NCI-H2227 (cell line): ENCODE data around the gene GOT1.

Source experiments
- DNase-seq: peaks from one replicate; lab custom pipeline; 2025; ENCODE audit not compliant: unreplicated experiment; lab: John Stamatoyannopoulos, UW

GOT1 gene

GRCh38 chr10:99430451-99431189 lies at the start of gene GOT1:
Gene GOT1, minus strand, starts transcription at chr10:99430624. Its CDS starts 59 bp downstream, at chr10:99430565.
- DNase-seq: peak; percentile 97

DNA sequence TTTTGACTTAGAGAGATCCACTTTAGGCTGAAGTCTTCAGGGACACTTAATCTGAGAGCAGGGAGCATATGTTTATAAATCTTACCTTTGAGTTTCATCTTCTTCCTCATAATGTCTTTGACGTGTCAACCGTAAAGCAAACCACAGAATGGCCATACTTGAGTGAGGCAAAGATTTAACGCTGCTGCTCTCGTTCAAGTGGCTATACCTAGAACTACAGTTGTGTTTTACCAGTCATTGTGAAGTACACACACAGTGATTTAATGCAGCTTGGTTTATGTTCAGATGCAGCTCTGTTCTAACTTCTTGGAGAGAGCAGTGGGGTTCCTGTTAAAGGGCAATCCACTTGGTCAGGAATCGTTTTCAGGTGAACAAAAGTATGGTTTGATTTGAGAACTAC lies 39.9 kb upstream of the GOT1 start:
- DNase-seq: no peak

DNA sequence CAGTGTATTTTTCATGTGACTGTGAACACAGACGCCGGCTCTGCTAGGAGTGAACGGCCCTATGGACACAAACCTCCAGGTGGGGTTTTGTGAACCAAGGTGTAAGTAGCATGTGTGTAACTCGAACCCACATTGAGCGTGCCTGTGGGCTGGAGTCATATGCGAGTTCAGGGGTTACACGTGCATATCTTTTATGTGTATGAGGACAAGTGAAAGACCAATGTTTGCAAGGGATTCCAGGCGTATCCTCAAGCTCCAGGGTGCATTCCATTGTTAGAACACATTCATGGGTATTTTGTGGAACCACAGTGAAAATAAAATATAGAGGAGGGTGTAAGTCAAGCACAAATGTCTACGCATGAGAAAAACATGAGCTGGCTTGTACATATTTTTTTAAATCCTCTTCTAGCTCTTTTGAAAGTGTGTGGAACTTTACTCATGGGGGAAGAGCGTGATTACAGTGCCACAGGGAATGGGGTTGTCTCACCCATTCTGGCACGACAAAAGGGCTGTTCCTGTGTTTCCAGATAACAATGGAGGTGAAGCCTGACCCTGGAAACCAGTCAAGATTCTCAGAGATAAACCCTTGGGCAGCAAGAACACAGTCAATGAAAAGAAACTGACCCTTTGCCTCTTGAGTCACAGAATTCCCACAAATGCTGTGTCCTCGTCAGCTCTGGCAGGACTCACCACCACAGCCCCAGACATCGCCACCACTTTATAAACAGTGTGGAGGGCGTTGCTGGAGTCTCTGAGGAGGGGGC lies 37.0 kb upstream of the GOT1 start:
- no peak for DNase-seq

DNA sequence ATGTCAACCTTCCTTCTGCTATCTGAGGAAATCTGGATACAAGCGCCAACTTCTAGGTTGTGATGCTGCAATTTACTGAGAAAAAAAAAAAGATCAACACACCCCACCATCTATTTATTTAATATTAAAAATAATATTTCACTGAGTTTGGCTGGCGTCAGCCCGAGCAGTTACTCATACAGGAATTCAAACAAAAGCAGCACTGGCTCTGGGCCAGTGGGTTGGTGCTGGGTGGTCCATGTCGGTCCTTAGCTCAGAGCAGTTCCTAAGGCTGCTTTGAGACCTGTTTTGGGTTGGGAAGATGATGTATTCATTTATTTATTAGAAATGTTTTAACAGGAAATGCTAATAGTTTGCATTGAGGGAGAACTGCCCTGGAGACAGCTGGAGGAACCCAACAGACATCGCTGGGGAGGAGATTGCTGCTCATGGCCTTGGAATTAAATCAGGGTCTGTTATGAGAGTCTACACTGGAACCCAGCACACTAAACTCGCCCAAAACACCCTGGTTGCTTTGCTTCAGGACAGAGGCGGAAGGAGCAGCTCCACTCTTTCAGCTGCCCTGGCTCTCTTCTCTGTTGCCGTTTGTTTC lies 36.3 kb upstream of the GOT1 start:
- DNase-seq: no peak

DNA sequence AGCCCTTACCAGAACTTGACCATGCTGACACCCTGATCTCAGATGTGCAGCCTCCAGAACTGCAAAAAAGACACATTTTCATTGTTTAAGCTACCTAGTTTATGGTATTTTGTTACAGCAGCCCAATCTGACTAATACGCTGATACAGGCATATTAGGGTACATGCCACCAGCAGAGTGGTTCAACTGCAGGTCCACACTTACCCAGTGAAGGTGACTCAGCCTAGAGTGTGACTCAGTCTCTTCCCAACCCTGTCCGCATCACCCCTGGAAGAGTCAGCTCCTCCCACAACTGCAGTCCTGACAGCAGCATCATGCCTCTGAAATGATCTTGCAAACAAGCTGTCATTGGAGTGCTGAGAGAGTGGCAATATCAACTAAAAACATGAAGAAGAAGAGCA lies 30.8 kb upstream of the GOT1 start:
- DNase-seq: no peak

GRCh38 chr10:99460070-99460469 lies 29.6 kb upstream of the GOT1 start:
- no peak for DNase-seq

DNA sequence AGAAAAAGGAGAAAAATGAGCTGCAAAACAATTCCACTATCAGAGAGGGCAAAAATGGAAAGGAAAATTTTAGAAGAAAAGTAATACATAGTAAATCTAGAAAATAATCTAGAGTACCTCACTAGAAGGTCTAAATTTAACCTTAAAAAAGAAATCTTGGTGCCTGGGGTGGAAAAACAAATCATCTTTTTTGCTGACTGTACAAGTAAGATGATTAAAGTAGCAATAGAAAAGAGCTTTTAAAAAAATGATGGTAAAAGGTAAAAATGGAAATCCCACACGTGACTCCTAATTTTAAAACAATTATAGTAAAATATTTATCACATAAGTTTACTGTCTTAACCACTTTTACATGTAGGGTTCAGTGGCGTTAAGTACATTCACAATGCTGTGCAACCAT lies 28.8 kb upstream of the GOT1 start:
- DNase-seq: no peak

GRCh38 chr10:99457813-99458212 lies 27.4 kb upstream of the GOT1 start:
- no peak for DNase-seq

- no peak for DNase-seq
These were observed 26.5 kb upstream of the GOT1 start for GRCh38 chr10:99456931-99457288.

DNA sequence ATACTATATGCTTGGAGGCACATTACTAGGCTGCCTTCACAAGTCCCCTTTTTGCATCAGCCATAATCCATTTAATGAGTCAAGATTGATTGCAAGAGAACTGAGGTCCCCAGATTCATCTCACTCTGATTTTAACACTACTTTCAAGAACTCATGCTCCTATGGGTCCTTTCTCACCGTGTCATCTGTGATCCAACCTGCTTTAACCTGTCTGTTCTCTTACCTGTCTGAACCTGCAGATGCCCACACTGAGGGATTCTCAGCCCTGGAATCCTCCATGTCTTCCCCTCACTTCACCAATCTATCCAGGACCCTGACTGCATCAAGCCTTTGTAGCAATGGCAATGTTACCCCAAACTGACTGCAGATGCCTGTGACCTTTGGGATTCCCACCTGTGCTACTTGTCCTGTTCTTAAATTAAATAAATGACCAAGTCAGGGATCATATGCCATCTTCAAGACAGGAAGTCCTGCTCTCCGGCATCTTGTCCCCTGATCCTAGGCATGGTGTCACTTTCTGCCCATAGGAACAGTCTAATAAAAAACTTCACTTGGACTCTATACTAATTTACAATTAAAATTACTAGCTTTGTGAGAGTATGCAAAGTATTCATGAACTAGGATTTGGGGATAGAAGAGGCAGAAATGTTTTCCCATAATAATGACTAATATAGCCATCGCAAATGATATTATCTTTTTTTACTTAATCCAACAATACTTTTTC lies 25.9 kb upstream of the GOT1 start:
- DNase-seq: no peak

- DNase-seq: no peak
These were observed 21.6 kb upstream of the GOT1 start for GRCh38 chr10:99451981-99452380.

DNA sequence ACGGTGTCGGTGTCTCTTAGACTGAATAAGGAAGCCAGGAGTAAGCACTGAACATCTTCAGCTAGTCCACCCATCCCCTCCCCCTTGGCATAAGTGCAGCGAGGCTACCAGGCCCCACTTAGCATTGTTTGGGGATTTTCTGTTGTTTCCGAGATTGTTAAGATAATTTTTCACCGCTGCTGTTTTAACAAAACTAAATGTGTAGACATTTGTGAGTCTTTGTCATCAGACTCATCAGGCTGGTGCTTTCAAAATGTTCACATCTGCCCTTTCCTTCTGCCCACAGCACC lies 21.0 kb upstream of the GOT1 start:
- no peak for DNase-seq

GRCh38 chr10:99450624-99451498 lies 20.4 kb upstream of the GOT1 start:
- DNase-seq: no peak

DNA sequence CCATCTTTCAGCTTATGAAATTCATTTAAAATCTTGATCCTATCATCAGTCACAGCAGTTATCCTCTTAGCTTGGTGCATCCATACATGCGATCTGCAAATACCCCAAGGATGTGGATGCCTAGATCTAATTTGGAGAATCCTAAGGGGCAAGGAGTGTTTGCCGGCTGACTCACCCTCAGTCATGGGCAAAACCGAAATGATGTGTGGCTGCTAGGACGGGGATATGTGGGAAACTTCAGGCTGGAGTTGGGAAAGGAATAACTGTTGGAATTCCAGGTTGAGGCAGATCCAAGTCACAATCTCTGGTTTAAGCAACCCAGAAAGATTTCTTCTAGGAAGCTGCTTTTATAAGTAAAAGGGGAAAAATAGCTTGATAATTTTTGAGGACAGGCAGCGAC lies 19.7 kb upstream of the GOT1 start:
- no peak for DNase-seq

DNA sequence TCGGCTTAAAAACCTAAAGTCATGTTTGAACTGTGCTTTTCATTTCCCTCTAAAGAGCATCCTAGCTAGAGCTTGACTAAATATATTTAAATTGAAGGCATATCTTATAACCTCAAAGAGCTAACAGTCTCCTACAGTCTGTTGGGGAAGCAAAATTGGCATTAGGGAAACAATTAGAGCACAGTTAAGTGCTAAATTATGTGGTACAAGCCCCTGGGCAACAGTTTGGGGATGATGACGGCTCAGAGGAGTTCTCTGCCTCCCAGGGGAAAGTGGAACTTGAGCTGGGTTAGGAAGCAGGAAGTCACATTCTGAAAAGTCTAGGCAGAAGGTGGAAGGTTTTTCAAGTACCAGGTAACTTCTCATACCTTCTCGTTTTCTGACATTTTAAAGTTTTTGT lies 18.6 kb upstream of the GOT1 start:
- no peak for DNase-seq

DNA sequence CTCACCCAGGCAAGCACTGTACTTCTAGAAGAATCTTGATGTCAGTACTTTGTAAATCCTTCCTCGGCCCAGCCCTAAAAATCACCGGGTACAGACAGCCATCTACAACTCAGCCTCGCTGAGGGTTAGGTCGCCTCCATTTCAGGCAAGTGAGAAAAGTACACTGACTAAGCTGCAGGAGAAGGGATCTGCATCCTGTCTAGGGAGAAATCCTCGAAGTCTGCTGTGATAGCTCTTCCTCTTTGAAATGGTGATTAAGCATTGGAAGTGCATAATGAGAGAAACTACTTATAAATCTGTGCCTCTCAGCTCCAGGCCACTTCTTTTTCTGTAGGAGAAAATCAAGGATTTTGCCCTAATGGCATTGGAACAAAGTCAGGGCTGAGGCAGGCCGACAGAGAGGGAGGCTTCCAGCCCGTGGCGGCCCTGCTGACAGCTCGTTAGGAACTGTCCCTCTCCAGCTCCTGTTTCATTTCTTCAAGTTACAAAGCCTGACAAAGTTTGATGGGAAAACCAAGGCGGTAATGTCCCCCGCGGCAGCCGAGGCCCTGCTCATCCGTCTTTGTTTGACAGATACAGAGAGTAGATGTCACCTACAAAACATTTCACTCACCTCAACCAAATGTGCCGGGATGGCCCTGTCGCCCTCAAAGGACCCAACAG lies 14.1 kb upstream of the GOT1 start:
- DNase-seq: no peak

- DNase-seq: no peak
These were observed 13.1 kb upstream of the GOT1 start for GRCh38 chr10:99443500-99443899.

DNA sequence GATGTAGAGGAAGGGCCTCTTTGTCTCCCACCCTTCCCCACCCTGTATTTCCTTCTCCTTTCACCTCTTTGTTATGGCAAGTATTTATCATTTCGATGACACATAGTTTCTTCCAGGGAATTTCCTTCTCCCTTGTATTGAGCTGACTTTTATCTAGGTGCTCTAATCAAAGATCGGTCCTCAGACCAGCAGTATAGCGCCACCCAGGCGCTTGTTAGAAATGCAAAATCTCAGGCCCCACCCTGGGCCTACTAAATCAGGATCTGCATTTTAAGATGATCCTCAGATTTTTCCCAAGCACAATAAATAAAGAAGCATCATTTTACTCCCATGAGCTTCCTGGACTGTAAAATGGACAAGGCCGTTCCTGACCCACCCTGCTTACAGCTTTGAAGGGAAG lies 12.0 kb upstream of the GOT1 start:
- no peak for DNase-seq

- no peak for DNase-seq
These were observed 8.5 kb upstream of the GOT1 start for GRCh38 chr10:99438890-99439289.

- peak; percentile 59 for DNase-seq
These were observed 5.7 kb upstream of the GOT1 start for GRCh38 chr10:99435986-99436638.
